CD4-positive, alpha-beta T cell treated with Interleukin-17A for 4 hours (primary cell): ENCODE results near the gene SNX11.
"Not testable (repeated sequence)": the region's sequence is repeated elsewhere in the genome, so short reads cannot be mapped to it uniquely, and the experiment has no call there.

Experiments used
- DNase-seq: peaks from one replicate; pipeline ENCODE4 v3.0.0-alpha.2; 2020; ENCODE audit warnings: mixed read lengths

Gene SNX11

DNA sequence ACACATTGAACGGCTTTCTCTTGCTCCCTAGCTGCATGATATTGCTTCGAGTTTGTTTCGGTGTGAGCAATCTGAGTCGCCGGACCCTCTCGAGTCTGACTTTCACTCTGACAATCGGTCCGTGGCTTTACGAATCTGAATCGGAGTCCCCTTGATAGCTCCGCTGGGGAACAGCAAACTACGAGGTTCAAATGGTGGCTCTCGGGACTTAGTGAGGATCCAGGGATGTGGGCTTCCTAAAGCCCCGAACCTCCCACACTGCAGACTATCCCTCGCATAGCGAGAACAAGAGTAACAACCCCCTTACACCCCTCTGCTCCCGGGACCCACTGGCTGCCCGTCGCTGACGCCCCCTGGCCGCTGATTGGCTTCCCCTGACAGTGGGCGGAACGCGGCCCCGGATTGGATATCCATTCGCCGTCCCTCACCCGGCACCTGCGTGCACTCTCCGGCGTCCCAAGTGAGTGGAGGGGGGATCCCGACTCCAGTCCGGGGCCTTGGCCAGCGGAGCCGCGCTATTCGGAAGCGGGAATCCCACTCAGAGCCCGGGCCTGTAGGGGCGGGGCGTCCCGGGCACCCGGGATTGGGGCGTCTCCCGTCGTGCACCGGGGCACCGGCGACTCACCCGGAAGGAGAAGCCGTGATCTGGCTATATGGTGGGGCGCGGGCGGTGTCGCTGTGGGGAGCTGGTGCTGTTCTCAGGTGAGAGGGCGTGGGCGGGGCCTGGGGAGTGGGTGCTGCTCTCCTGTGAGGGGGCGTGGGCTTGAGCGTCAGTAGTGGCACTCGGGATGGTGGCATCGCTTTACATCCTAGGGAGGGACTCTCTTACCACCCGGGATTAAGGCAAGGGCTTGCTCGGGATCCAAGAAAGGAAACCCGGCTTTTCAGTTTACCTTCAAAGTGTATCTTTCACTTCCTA is at the start of gene SNX11:
TSS of gene SNX11 (plus strand) at position 630 of the 919 bp plus-strand sequence. CDS start 4,278 bp downstream, outside the sequence.
- DNase-seq: peak; percentile 98

DNA sequence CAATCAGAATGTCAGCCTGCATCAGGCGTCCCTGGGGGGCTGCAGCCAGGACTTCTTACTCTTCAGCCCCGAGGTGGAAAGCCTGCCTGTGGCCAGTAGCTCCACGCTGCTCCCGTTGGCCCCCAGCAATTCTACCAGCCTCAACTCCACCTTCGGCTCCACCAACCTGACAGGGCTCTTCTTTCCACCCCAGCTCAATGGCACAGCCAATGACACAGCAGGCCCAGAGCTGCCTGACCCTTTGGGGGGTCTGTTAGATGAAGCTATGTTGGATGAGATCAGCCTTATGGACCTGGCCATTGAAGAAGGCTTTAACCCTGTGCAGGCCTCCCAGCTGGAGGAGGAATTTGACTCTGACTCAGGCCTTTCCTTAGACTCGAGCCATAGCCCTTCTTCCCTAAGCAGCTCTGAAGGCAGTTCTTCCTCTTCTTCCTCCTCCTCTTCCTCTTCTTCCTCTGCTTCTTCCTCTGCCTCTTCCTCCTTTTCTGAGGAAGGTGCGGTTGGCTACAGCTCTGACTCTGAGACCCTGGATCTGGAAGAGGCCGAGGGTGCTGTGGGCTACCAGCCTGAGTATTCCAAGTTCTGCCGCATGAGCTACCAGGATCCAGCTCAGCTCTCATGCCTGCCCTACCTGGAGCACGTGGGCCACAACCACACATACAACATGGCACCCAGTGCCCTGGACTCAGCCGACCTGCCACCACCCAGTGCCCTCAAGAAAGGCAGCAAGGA is 49.0 kb upstream of the SNX11 start:
- no peak for DNase-seq

DNA sequence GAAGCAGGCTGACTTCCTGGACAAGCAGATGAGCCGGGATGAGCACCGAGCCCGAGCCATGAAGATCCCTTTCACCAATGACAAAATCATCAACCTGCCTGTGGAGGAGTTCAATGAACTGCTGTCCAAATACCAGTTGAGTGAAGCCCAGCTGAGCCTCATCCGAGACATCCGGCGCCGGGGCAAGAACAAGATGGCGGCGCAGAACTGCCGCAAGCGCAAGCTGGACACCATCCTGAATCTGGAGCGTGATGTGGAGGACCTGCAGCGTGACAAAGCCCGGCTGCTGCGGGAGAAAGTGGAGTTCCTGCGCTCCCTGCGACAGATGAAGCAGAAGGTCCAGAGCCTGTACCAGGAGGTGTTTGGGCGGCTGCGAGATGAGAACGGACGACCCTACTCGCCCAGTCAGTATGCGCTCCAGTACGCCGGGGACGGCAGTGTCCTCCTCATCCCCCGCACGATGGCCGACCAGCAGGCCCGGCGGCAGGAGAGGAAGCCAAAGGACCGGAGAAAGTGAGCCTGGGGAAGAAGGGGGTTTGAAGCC is 48.4 kb upstream of the SNX11 start:
- no peak for DNase-seq

- DNase-seq: no peak
Observed at GRCh38 chr17:48060249-48060648, 47.3 kb upstream of the SNX11 start.

DNA sequence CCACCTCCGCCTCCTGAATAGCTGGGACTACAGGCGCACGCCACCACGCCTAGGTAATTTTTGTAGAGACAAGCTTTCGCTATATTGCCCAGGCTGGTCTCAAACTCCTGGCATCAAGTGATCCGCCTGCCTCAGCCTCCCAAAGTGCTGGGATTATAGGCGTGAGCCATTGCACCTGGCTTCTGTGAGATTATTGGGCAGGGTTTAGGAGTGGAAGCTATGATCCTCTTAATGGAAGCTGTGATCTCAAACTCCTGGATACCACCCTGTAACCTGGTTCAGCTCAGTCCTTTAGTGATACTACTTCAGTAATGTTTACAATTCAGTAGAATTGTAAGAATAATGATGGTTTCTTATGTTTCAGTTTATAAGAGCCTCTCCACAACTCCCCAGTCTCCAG is 45.3 kb upstream of the SNX11 start:
- DNase-seq: no peak

- no peak for DNase-seq
Observed at GRCh38 chr17:48064638-48065037, 42.9 kb upstream of the SNX11 start.

- no peak for DNase-seq
Observed at GRCh38 chr17:48066192-48066591, 41.4 kb upstream of the SNX11 start.

DNA sequence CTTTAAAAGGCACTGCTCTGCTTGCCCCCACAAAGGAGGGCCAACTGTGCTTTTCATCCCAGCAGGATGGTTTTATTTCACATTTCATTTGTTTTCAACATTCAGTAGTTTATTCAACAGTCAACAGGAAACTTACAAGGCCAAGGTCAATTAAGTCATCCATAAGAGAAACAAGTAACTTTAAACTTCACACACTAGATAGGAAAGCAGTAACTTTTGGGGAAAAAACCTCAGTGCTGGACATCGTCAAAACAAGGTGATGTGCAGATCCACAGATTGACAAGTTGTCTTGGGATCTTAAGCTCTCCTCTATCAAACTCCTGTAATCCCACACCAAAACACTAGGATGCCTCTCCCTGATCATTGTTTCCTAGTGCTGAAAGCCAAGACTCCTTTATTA is 40.9 kb upstream of the SNX11 start:
- no peak for DNase-seq

GRCh38 chr17:48067245-48067644 is 40.3 kb upstream of the SNX11 start:
- no peak for DNase-seq

GRCh38 chr17:48067808-48068207 is 39.8 kb upstream of the SNX11 start:
- DNase-seq: not testable (repeated sequence)

- DNase-seq: no peak
Observed at GRCh38 chr17:48068491-48068961, 39.0 kb upstream of the SNX11 start.

DNA sequence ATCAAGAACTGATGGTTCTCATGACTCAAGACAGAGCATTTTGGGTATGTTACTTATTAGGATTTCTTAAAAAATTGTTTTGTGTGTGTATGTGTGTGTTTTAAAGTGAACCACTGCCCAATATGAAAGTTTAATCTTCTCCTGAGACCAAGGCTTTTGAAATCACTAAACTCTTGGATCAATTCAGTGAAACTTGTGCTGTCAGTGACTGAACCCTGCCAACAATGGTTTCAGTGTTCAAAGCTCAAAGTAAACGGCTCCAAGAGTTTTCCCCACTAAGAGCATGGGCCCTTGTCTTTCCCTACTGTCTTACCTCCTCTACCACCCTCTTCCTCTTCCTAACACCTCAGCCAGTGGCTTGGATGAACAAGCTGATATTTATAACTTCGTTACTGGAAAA is 37.4 kb upstream of the SNX11 start:
- no peak for DNase-seq

DNA sequence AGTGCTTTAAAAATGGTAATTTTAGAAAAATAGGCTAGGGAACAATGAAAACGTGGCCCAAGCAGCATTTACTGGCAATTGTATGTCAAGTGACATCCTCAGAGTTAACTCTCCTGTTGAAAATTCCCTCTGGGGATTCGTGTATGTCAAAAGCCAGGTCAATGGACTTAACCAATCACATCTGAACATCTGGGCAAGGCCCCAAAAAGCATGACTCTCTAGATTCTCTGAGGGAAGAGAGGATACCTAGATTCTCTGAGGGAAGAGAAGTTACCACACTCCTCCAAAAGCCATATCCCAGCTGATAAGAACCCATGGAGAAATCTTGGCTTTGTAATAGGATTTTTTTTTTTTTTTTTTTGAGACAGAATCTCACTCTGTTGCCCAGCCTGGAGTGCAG is 35.9 kb upstream of the SNX11 start:
- DNase-seq: no peak

DNA sequence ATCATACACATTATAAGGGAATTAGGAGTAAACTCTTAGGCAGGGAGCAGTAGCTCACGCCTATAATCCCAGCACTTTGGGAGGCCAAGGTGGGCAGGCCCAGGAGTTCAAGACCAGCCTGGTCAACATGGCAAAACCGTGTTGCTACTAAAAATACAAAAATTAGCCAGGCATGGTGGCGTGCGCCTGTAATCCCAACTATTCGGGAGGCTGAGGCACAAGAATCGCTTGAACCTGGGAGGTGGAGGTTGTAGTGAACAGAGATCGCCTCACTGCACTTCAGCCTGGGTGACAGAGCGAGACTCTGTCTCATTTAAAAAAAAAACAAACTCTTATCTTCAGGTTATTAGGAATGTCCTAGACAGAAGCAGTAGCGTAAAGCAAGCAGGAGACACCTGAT is 34.8 kb upstream of the SNX11 start:
- not testable (repeated sequence) for DNase-seq

DNA sequence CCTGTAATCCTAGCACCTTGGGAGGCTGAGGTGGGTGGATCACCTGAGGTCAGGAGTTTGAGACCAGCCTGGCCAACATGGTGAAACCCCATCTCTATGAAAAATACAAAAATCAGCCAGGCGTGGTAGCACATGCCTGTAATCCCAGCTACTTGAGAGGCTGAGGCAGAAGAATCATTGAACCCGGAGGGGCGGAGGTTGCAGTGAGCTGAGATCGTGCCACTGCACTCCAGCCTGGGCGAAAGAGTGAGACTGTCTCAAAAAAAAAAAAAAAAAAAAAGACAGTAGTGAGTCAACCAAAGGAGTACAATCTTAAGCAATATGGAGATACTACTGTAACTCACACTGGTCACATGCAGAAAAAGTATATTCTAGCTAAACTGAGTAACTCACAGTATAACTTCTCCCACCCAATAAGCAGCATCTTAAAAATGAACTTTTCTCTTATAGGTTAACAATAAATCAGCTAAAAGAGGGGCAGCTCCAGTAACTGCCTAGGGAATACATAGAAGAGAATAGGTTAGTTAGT is 33.9 kb upstream of the SNX11 start:
- not testable (repeated sequence) for DNase-seq

DNA sequence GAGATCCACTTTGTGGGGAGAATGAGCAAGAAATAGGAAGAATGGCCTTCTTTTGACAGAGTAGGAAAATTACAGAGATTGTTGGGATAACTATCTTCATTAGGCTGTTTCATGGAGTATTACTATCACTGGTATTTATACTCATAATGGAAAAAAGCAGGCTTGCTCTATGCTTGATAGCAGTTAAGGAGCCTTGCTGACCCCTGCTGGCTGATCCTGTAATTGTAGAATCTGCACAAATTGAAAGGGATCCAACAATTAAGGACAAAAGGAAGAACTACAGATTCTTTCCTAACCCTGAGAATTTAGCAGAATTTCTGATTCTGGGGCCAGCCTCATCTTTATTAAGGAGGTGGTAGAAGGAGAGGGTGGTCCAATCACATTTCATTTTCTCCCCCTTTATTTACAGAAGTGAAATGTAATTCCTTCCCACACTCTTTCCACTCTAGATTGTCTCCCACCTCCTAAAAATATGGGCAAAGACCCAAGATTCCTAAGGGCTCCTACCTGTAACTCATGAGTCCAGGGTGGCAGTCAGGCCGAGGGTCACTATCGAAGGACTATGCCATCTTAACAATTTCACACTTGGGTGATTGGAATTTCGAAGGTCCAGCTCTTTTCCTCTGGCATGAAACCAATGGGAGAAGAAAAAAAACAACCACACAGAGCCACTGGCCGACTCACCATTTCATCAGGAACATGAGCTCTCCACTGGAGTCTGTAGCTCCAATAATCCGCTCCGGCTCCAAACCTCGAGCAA is 33.1 kb upstream of the SNX11 start:
- peak; percentile 83 for DNase-seq

GRCh38 chr17:48077152-48077551 is 30.4 kb upstream of the SNX11 start:
- not testable (repeated sequence) for DNase-seq

GRCh38 chr17:48081858-48082257 is 25.7 kb upstream of the SNX11 start:
- DNase-seq: no peak

DNA sequence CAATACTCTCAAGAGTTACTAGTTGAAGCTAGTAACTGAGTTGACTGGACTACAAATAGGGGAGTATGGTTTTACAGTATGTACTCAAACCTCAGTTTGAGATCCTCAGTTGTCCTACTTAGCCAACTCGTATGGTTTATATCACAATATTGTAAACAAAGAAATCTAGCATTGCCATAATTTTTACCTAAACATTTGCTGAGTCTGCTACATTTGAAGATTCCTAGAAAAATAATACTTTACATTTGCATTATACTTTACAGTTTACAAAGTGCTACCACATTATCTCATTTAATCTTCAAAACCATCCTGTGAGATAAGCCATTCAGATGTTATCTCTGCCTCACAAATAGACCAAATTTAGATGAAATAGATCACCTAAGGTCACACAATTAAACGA is 22.6 kb upstream of the SNX11 start:
- DNase-seq: no peak

GRCh38 chr17:48093341-48094045 is 14.1 kb upstream of the SNX11 start:
- DNase-seq: no peak

DNA sequence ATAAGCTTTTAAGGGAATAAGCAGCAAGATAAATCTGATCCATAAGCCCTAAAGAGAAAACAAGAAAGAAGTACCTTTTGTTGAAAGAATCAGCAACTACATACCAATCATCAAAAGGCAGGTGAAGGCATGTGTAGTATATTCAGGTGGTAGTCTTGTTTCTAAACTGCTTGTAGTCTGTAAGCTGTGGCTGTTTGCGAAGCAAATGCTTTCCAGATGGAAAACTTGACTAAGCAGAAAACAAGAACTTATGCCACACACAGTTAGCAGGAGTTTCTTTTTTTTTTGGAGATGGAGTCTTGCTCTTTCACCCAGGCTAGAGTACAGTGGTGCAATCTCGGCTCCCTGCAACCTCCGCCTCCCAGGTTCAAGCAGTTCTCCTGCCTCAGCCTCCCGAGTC is 12.0 kb upstream of the SNX11 start:
- no peak for DNase-seq

GRCh38 chr17:48100160-48100559 is 7.4 kb upstream of the SNX11 start:
- no peak for DNase-seq
